ENCODE measurements around the gene ZCCHC2. TPM values are rescaled to one million over a fixed set of nuclear protein-coding genes. Genes with fewer than 3 reads are reported as not detected.

Gene ZCCHC2
- total and polyA plus RNA-seq, 4 donors: 7.1 to 25.4 (median 10.8) TPM

DNA sequence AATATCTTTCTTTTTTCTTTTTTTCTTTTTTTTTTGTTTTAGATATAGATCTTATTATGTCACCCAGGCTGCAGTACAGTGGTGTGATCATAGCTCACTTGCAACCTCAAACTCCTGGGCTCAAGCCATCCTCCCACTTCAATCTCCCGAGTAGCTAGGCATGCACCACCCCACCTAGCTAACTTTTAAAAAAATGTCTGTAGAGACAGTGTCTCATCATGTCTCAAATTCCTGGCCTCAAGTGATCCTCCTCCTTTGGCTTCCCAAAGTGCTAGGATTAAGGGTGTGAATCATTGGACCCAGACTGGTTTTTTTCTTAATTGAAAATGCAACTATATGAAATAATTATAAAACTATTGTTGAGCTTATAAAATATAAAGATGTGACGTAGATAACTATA, 9.8 kb upstream of the ZCCHC2 start:
- no peak for TF ChIP-seq SP1 (IDR thresholded peaks at IDR 0.05)
- TF ChIP-seq JUND (IDR thresholded peaks at IDR 0.05): no peak
- no peak for TF ChIP-seq RXRA (IDR thresholded peaks at IDR 0.05)
- TF ChIP-seq FOXA1 (IDR thresholded peaks at IDR 0.05): no peak
- no peak for TF ChIP-seq TAF1 (conservative IDR thresholded peaks at IDR 0.05)
- TF ChIP-seq, protein P1, sequence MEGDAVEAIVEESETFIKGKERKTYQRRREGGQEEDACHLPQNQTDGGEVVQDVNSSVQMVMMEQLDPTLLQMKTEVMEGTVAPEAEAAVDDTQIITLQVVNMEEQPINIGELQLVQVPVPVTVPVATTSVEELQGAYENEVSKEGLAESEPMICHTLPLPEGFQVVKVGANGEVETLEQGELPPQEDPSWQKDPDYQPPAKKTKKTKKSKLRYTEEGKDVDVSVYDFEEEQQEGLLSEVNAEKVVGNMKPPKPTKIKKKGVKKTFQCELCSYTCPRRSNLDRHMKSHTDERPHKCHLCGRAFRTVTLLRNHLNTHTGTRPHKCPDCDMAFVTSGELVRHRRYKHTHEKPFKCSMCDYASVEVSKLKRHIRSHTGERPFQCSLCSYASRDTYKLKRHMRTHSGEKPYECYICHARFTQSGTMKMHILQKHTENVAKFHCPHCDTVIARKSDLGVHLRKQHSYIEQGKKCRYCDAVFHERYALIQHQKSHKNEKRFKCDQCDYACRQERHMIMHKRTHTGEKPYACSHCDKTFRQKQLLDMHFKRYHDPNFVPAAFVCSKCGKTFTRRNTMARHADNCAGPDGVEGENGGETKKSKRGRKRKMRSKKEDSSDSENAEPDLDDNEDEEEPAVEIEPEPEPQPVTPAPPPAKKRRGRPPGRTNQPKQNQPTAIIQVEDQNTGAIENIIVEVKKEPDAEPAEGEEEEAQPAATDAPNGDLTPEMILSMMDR (IDR thresholded peaks at IDR 0.05; ENCODE audit: low read depth, low read length, missing input control): no peak
- TF ChIP-seq, protein P2, sequence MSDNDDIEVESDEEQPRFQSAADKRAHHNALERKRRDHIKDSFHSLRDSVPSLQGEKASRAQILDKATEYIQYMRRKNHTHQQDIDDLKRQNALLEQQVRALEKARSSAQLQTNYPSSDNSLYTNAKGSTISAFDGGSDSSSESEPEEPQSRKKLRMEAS (IDR thresholded peaks at IDR 0.05): no peak
- TF ChIP-seq FOXA2 (IDR thresholded peaks at IDR 0.05): no peak
- TF ChIP-seq NR2F2 (IDR thresholded peaks at IDR 0.05): no peak
- TF ChIP-seq EGR1 (IDR thresholded peaks at IDR 0.05; ENCODE audit: low read depth in 2 of 2): no peak
- Histone ChIP-seq H3K9ac (ENCODE audit: low read depth in 1 of 2, low read length in 2 of 2) (no peak overlapping the region), H3K27ac (ENCODE audit: low read depth in 1 of 2, low read length in 2 of 2) (no peak overlapping the region), H3K27me3 (ENCODE audit: control insufficient read depth in 4 of 4, insufficient read depth in 4 of 4, low read length in 3 of 4) (no peaks in the 10 kb centered on the region), H3K4me1 (ENCODE audit: control insufficient read depth in 4 of 4, insufficient read depth in 4 of 4, low read length in 3 of 4) (peaks cover 8 to 24% (median 16%) of the 10 kb centered on the region in 4 donors), H3K4me3 (ENCODE audit: low read depth in 1 of 3, low read length in 3 of 3) (no peak overlapping the region), H3K36me3 (ENCODE audit: control insufficient read depth in 4 of 4, insufficient read depth in 3 of 4, low read depth in 1 of 4, low read length in 3 of 4) (no peaks in the 10 kb centered on the region), H3K9me3 (ENCODE audit: control insufficient read depth in 4 of 4, low read length in 3 of 4) (peaks cover 0 to 3% (median under 1%) of the 10 kb centered on the region in 4 donors)
- DNase-seq (ENCODE audit: low spot score): no peak
- WGBS: 96% methylated on average over 2 of the region's 2 CpGs

DNA sequence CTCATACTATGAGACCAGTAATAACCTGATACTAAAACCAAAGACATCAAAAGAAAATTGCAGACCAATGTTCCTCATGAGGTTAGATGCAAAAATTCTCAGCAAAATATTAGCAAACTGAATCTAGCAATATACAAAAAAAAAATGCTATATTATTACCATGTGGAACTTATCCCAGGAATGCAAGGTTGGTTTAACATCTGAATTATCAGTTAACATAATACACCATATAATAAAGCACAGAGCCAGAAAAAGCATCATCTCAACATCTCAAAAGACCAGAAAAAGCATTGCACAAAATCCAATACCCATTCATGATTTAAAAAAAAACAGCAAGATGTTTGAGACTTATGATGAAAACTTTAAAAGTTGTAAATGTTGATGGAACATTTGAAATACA, 8.3 kb upstream of the ZCCHC2 start:
- no peak overlapping the region for H3K4me3 ChIP-seq (ENCODE audit: low read depth in 1 of 3, low read length in 3 of 3)
- no peak for DNase-seq (ENCODE audit: low spot score)
- no peaks in the 10 kb centered on the region for H3K27me3 ChIP-seq (ENCODE audit: control insufficient read depth in 4 of 4, insufficient read depth in 4 of 4, low read length in 3 of 4)
- peaks cover 0 to 3% (median under 1%) of the 10 kb centered on the region in 4 donors for H3K9me3 ChIP-seq (ENCODE audit: control insufficient read depth in 4 of 4, low read length in 3 of 4)
- no peak overlapping the region for H3K27ac ChIP-seq (ENCODE audit: low read depth in 1 of 2, low read length in 2 of 2)
- no peak for TF ChIP-seq RAD21 (IDR thresholded peaks at IDR 0.05)
- peaks cover 3 to 19% (median 11%) of the 10 kb centered on the region in 4 donors for H3K4me1 ChIP-seq (ENCODE audit: control insufficient read depth in 4 of 4, insufficient read depth in 4 of 4, low read length in 3 of 4)
- no peak overlapping the region for H3K9ac ChIP-seq (ENCODE audit: low read depth in 1 of 2, low read length in 2 of 2)
- H3K36me3 ChIP-seq (ENCODE audit: control insufficient read depth in 4 of 4, insufficient read depth in 3 of 4, low read depth in 1 of 4, low read length in 3 of 4): no peaks in the 10 kb centered on the region

DNA sequence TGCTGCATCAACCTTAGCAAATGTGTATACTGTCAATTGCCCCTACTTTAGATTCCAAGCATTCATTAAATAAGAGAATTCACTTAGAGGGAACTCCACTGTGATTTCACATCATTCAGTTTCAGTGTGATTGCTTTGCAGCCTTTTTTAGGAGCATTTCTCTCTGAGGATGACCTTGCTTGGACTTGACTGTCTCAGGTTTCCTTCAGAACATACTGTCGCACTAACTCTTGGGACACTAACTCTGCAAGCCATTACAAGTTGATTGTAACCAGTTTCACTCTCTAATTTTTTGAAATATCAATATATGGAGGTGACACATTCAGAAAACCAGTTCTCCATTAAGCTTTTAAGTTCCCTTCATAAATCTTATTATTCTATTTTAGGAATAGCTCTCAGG, 6.6 kb upstream of the ZCCHC2 start:
- Histone ChIP-seq H3K36me3 (ENCODE audit: control insufficient read depth in 4 of 4, insufficient read depth in 3 of 4, low read depth in 1 of 4, low read length in 3 of 4) (no peaks in the 10 kb centered on the region), H3K9me3 (ENCODE audit: control insufficient read depth in 4 of 4, low read length in 3 of 4) (peaks cover 0 to 3% (median under 1%) of the 10 kb centered on the region in 4 donors), H3K9ac (ENCODE audit: low read depth in 1 of 2, low read length in 2 of 2) (no peak overlapping the region), H3K4me3 (ENCODE audit: low read depth in 1 of 3, low read length in 3 of 3) (no peak overlapping the region), H3K4me1 (ENCODE audit: control insufficient read depth in 4 of 4, insufficient read depth in 4 of 4, low read length in 3 of 4) (peaks cover 5 to 15% (median 7%) of the 10 kb centered on the region in 4 donors), H3K27me3 (ENCODE audit: control insufficient read depth in 4 of 4, insufficient read depth in 4 of 4, low read length in 3 of 4) (no peaks in the 10 kb centered on the region), H3K27ac (ENCODE audit: low read depth in 1 of 2, low read length in 2 of 2) (no peak overlapping the region)
- WGBS: 96% methylated on average over 1 of the region's 1 CpG
- DNase-seq (ENCODE audit: low spot score): no peak
- TF ChIP-seq HNF4A (conservative IDR thresholded peaks at IDR 0.05) (no peak), SP1 (IDR thresholded peaks at IDR 0.05) (no peak), RAD21 (IDR thresholded peaks at IDR 0.05) (no peak), GABPA (IDR thresholded peaks at IDR 0.05 in 1 of 2, conservative IDR thresholded peaks at IDR 0.05 in 1 of 2) (no peak), FOXA2 (IDR thresholded peaks at IDR 0.05) (no peak), EGR1 (IDR thresholded peaks at IDR 0.05; ENCODE audit: low read depth in 2 of 2) (no peak), RXRA (IDR thresholded peaks at IDR 0.05) (no peak), YY1 (IDR thresholded peaks at IDR 0.05) (no peak), FOXA1 (IDR thresholded peaks at IDR 0.05) (no peak), HNF4G (IDR thresholded peaks at IDR 0.05) (no peak), JUND (IDR thresholded peaks at IDR 0.05) (no peak), TAF1 (conservative IDR thresholded peaks at IDR 0.05) (no peak)
- TF ChIP-seq, protein P1 (IDR thresholded peaks at IDR 0.05; ENCODE audit: low read depth, low read length, missing input control): no peak
- TF ChIP-seq, protein P3, sequence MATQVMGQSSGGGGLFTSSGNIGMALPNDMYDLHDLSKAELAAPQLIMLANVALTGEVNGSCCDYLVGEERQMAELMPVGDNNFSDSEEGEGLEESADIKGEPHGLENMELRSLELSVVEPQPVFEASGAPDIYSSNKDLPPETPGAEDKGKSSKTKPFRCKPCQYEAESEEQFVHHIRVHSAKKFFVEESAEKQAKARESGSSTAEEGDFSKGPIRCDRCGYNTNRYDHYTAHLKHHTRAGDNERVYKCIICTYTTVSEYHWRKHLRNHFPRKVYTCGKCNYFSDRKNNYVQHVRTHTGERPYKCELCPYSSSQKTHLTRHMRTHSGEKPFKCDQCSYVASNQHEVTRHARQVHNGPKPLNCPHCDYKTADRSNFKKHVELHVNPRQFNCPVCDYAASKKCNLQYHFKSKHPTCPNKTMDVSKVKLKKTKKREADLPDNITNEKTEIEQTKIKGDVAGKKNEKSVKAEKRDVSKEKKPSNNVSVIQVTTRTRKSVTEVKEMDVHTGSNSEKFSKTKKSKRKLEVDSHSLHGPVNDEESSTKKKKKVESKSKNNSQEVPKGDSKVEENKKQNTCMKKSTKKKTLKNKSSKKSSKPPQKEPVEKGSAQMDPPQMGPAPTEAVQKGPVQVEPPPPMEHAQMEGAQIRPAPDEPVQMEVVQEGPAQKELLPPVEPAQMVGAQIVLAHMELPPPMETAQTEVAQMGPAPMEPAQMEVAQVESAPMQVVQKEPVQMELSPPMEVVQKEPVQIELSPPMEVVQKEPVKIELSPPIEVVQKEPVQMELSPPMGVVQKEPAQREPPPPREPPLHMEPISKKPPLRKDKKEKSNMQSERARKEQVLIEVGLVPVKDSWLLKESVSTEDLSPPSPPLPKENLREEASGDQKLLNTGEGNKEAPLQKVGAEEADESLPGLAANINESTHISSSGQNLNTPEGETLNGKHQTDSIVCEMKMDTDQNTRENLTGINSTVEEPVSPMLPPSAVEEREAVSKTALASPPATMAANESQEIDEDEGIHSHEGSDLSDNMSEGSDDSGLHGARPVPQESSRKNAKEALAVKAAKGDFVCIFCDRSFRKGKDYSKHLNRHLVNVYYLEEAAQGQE (IDR thresholded peaks at IDR 0.05): no peak
- TF ChIP-seq, protein P2 (IDR thresholded peaks at IDR 0.05): no peak
- TF ChIP-seq, protein P4, sequence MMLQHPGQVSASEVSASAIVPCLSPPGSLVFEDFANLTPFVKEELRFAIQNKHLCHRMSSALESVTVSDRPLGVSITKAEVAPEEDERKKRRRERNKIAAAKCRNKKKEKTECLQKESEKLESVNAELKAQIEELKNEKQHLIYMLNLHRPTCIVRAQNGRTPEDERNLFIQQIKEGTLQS (IDR thresholded peaks at IDR 0.05): no peak

All from liver (tissue), 9 donors.